ENCODE measurements around the gene ARID4B.
A peak's percentile ranks its signal among the peaks of the same experiment; 100 is the strongest.
"Not testable (repeated sequence)": the region's sequence is repeated elsewhere in the genome, so short reads cannot be mapped to it uniquely, and the experiment has no call there.

The ARID4B gene

GRCh38 chr1:235313262-235313661 lies 14.7 kb downstream of the ARID4B start:
- TF ChIP-seq SPI1 (IDR thresholded peaks at IDR 0.05; ENCODE audit: borderline replicate concordance, low read depth) = no peak
- TF ChIP-seq REST (IDR thresholded peaks at IDR 0.05; ENCODE audit: insufficient replicate concordance, low read depth) = no peak
- TF ChIP-seq CTCF (IDR thresholded peaks at IDR 0.05; ENCODE audit: insufficient read depth, low read length) = no peak
- no peak for TF ChIP-seq POLR2AphosphoS5 (IDR thresholded peaks at IDR 0.05; ENCODE audit: low read depth)
- no peak for TF ChIP-seq GABPA (IDR thresholded peaks at IDR 0.05; ENCODE audit: low read depth)
- no peak for DNase-seq (ENCODE audit: low read depth in 1 of 2, low spot score in 1 of 2)
- no peak overlapping the region for H3K27ac ChIP-seq (replicated peaks)
- H3K4me3 ChIP-seq (replicated peaks; ENCODE audit: insufficient read depth, low read length) = no peak overlapping the region
- H3K27me3 ChIP-seq (ENCODE audit: insufficient read depth, poor library complexity, severe bottlenecking) = no peaks in the 10 kb centered on the region

- not testable (repeated sequence) for H3K27me3 ChIP-seq (ENCODE audit: insufficient read depth, poor library complexity, severe bottlenecking); DNase-seq (ENCODE audit: low read depth in 1 of 2, low spot score in 1 of 2); H3K4me3 ChIP-seq (replicated peaks; ENCODE audit: insufficient read depth, low read length); H3K27ac ChIP-seq (replicated peaks)
Observed at GRCh38 chr1:235309206-235309605, 18.8 kb downstream of the ARID4B start.

GRCh38 chr1:235307158-235308124 lies 20.5 kb downstream of the ARID4B start:
- Histone ChIP-seq H3K27ac (replicated peaks) (no peak overlapping the region), H3K27me3 (ENCODE audit: insufficient read depth, poor library complexity, severe bottlenecking) (no peaks in the 10 kb centered on the region), H3K4me3 (replicated peaks; ENCODE audit: insufficient read depth, low read length) (no peak overlapping the region)
- no peak for DNase-seq (ENCODE audit: low read depth in 1 of 2, low spot score in 1 of 2)
- TF ChIP-seq POLR2AphosphoS5 (IDR thresholded peaks at IDR 0.05; ENCODE audit: low read depth) (no peak), SPI1 (IDR thresholded peaks at IDR 0.05; ENCODE audit: borderline replicate concordance, low read depth) (no peak), GABPA (IDR thresholded peaks at IDR 0.05; ENCODE audit: low read depth) (no peak), REST (IDR thresholded peaks at IDR 0.05; ENCODE audit: insufficient replicate concordance, low read depth) (no peak), CTCF (IDR thresholded peaks at IDR 0.05; ENCODE audit: insufficient read depth, low read length) (no peak)

- Histone ChIP-seq H3K27ac (replicated peaks) (peak overlapping the region; percentile 30; the same call in 1 of the 2 replicates), H3K27me3 (ENCODE audit: insufficient read depth, poor library complexity, severe bottlenecking) (no peaks in the 10 kb centered on the region), H3K4me3 (replicated peaks; ENCODE audit: insufficient read depth, low read length) (no peak overlapping the region)
- peak in 1 of 2 experiments; percentile 19 for DNase-seq (ENCODE audit: low read depth in 1 of 2, low spot score in 1 of 2)
- TF ChIP-seq REST (IDR thresholded peaks at IDR 0.05; ENCODE audit: insufficient replicate concordance, low read depth) = no peak
- no peak for TF ChIP-seq CTCF (IDR thresholded peaks at IDR 0.05; ENCODE audit: insufficient read depth, low read length)
- no peak for TF ChIP-seq GABPA (IDR thresholded peaks at IDR 0.05; ENCODE audit: low read depth)
- TF ChIP-seq POLR2AphosphoS5 (IDR thresholded peaks at IDR 0.05; ENCODE audit: low read depth) = no peak
- no peak for TF ChIP-seq SPI1 (IDR thresholded peaks at IDR 0.05; ENCODE audit: borderline replicate concordance, low read depth)
Observed at GRCh38 chr1:235304549-235305451, 23.2 kb downstream of the ARID4B start.
